Esophagus squamous epithelium (tissue), 5 donors: ENCODE results near the gene ETS1. TPM values are rescaled to one million over a fixed set of nuclear protein-coding genes. Genes with fewer than 3 reads are reported as not detected.

Experiments
- DNase-seq: peaks from one replicate; lab custom pipeline; 2025; lab: John Stamatoyannopoulos, UW
- H3K27ac ChIP-seq, 4 donors: fragments of 200-600 bp; sonication (generic); one replicate each; pipeline ENCODE4 v1.5.1; 2016 to 2019; ENCODE audit warnings: mild to moderate bottlenecking in 1 of 4
- H3K27me3 ChIP-seq, 4 donors: fragments of 200-600 bp; sonication (generic); 1 replicate in 3 of 4; 2 replicates in 1 of 4; pipeline versions ENCODE4 v1.5.1 to v1.6.0; 2017 to 2021; ENCODE audit warnings: antibody characterized with exemption in 1 of 4
- H3K36me3 ChIP-seq, 3 donors: fragments of 200-600 bp; sonication (generic); one replicate each; pipeline ENCODE4 v1.5.1; 2016 to 2019
- H3K4me1 ChIP-seq, 3 donors: fragments of 200-600 bp; sonication (generic); one replicate each; pipeline ENCODE4 v1.5.1; 2017 to 2019
- H3K4me3 ChIP-seq, 4 donors: fragments of 200-600 bp; sonication (generic); 1 replicate in 3 of 4; 2 replicates in 1 of 4; pipeline ENCODE4 v1.5.1; 2016 to 2019; ENCODE audit warnings: mild to moderate bottlenecking in 2 of 4, moderate library complexity in 1 of 4
- H3K9me3 ChIP-seq, 3 donors: fragments of 200-600 bp; sonication (generic); one replicate each; pipeline ENCODE4 v1.5.1; 2016 to 2019
- CTCF ChIP-seq, 6 experiments: fragments of 450-650 bp in 4 of 6; fragments of 200-600 bp in 2 of 6; sonication (generic) in 2 of 6; IDR thresholded peaks; one replicate each; pipeline ENCODE4 v1.5.1; 2016 to 2019; ENCODE audit warnings: antibody characterized with exemption in 6 of 6, mild to moderate bottlenecking in 4 of 6, moderate library complexity in 4 of 6
- POLR2A ChIP-seq, 4 donors: fragments of 450-650 bp; IDR thresholded peaks; one replicate each; pipeline ENCODE4 v1.6.1; 2017; ENCODE audit warnings: antibody characterized with exemption in 4 of 4, mild to moderate bottlenecking in 4 of 4, moderate library complexity in 3 of 4
- WGBS, 2 donors: methylation state at CpG; one replicate each; pipeline ENCODE4 v1.1.5; 2018; 5-methylcytosine and 5-hydroxymethylcytosine counted together
- intact Hi-C: fragments of 100-400 bp; cut with DNase I; formaldehyde crosslinking; loops from one replicate; pipeline ENCODE4 v1.15.0; 2022
- total RNA-seq, 4 donors: library from RNA; depleted of rRNA; stranded (reverse); fragments of >200 nt; gene quantifications; one replicate each; pipeline ENCODE4 v1.1.0, GENCODE V29; 2016
- donor health status: DM: yes; HTN: yes; CAD: no.

The ETS1 gene
- total RNA-seq, 4 donors from 2014 or later = 3.4 to 37.0 (median 16.4) TPM

GRCh38 chr11:128515826-128516778 is 71.3 kb downstream of the ETS1 start:
- TF ChIP-seq POLR2A (IDR thresholded peaks at IDR 0.05) (no peak), CTCF (IDR thresholded peaks at IDR 0.05) (no peak)
- intact Hi-C loops = no loop called here
- WGBS, 2 donors = 51 to 68% methylated on average over 10 of the region's 10 CpGs
- no peak for DNase-seq
- peaks cover 0 to 67% (median 10%) of the 10 kb centered on the region in 3 donors for H3K4me1 ChIP-seq
- peak overlapping the region in 3 of 4 donors; percentile 37 to 94 (median 91) for H3K27ac ChIP-seq
- no peaks in the 10 kb centered on the region for H3K9me3 ChIP-seq
- peaks cover 0 to 5% (median 0%) of the 10 kb centered on the region in 3 donors for H3K36me3 ChIP-seq
- H3K4me3 ChIP-seq = peak overlapping the region in 3 of 4 donors; percentile 60 to 79 (median 76)
- H3K27me3 ChIP-seq = no peaks in the 10 kb centered on the region

- Histone ChIP-seq H3K27me3 (no peaks in the 10 kb centered on the region), H3K9me3 (no peaks in the 10 kb centered on the region), H3K4me3 (peak overlapping the region in 3 of 4 donors; percentile 14 to 79 (median 76)), H3K27ac (peak overlapping the region in 3 of 4 donors; percentile 37 to 94 (median 91)), H3K36me3 (peaks cover 0 to 5% (median 0%) of the 10 kb centered on the region in 3 donors), H3K4me1 (peaks cover 0 to 78% (median 17%) of the 10 kb centered on the region in 3 donors)
- no peak for DNase-seq
- 43 to 69% methylated on average over 6 of the region's 6 CpGs for WGBS, 2 donors
- intact Hi-C loops = no loop called here
- TF ChIP-seq CTCF (IDR thresholded peaks at IDR 0.05) = no peak
- no peak for TF ChIP-seq POLR2A (IDR thresholded peaks at IDR 0.05)
Measured at GRCh38 chr11:128515086-128515485, 72.3 kb downstream of the ETS1 start.

GRCh38 chr11:128513915-128514681 is 73.3 kb downstream of the ETS1 start:
- H3K27ac ChIP-seq = peak overlapping the region in 2 of 4 donors; percentile 10 to 91
- TF ChIP-seq CTCF (IDR thresholded peaks at IDR 0.05) (no peak), POLR2A (IDR thresholded peaks at IDR 0.05) (no peak)
- peak overlapping the region in 2 of 4 donors; percentile 20 to 76 for H3K4me3 ChIP-seq
- H3K9me3 ChIP-seq = no peaks in the 10 kb centered on the region
- intact Hi-C loops = no loop called here
- WGBS, 2 donors = 76 to 82% methylated on average over 6 of the region's 6 CpGs
- H3K36me3 ChIP-seq = peaks cover 0 to 5% (median 0%) of the 10 kb centered on the region in 3 donors
- DNase-seq = no peak
- H3K4me1 ChIP-seq = peaks cover 0 to 88% (median 26%) of the 10 kb centered on the region in 3 donors
- H3K27me3 ChIP-seq = no peaks in the 10 kb centered on the region

GRCh38 chr11:128512474-128512996 is 74.8 kb downstream of the ETS1 start:
- Histone ChIP-seq H3K27me3 (no peaks in the 10 kb centered on the region), H3K4me1 (peaks cover 2 to 97% (median 37%) of the 10 kb centered on the region in 3 donors), H3K27ac (peak overlapping the region in 3 of 4 donors; percentile 17 to 38 (median 30)), H3K9me3 (no peaks in the 10 kb centered on the region), H3K4me3 (peak overlapping the region in 2 of 4 donors; percentile 10 to 24), H3K36me3 (peaks cover 0 to 5% (median 0%) of the 10 kb centered on the region in 3 donors)
- DNase-seq = no peak
- intact Hi-C loops = no loop called here
- TF ChIP-seq CTCF (IDR thresholded peaks at IDR 0.05) (no peak), POLR2A (IDR thresholded peaks at IDR 0.05) (no peak)
- 81 to 83% methylated on average over 8 to 13 of the region's 14 CpGs for WGBS, 2 donors
